ENCODE measurements around the gene CAP2.

GRCh38 chr6:17583811-17584210 lies 190.4 kb downstream of the CAP2 start:
- TF ChIP-seq POLR2AphosphoS5 (IDR thresholded peaks at IDR 0.05; ENCODE audit: borderline replicate concordance, low read depth, low read length) = no peak
- TF ChIP-seq EZH2 (IDR thresholded peaks at IDR 0.05) = no peak

All from SK-N-MC (cell line).